ENCODE data around the gene PLCB1.

The PLCB1 gene

DNA sequence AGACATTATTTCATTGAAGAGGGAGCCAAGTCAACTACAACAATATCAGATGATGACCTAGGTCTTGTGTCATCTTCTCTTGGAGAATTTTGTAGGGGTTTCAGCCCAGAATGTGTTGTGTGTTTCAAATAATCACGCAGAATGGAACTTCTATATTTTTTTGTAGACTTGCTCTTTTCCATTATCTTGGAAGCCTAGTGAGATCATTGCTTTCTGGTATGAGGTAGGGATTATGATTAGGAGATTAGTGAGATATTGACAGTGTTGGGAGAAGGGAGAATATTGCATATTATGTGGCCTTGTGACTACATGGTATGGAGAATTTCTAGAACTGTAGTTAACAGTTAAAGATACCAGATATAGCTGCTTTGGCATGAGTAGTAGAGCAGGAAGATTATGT lies 513.3 kb downstream of the PLCB1 start:
- no peaks in the 10 kb centered on the region for H3K4me1 ChIP-seq (ENCODE audit: control insufficient read depth, insufficient read depth, low read length)
- no peaks in the 10 kb centered on the region for H3K27me3 ChIP-seq (ENCODE audit: control insufficient read depth, insufficient read depth, low read length, poor library complexity, severe bottlenecking)
- 89 to 100% methylated on average over 1 of the region's 1 CpG for WGBS, 2 experiments
- peaks cover under 1% of the 10 kb centered on the region for H3K36me3 ChIP-seq (ENCODE audit: control insufficient read depth, insufficient read depth, low read length)
- no peaks in the 10 kb centered on the region for H3K9me3 ChIP-seq (ENCODE audit: control insufficient read depth, low read length)
- H3K4me3 ChIP-seq (ENCODE audit: insufficient read depth, low read depth, low read length), result no peak overlapping the region
- no peak overlapping the region for H3K27ac ChIP-seq (ENCODE audit: insufficient read depth, low read depth, low read length, poor library complexity, severe bottlenecking)

DNA sequence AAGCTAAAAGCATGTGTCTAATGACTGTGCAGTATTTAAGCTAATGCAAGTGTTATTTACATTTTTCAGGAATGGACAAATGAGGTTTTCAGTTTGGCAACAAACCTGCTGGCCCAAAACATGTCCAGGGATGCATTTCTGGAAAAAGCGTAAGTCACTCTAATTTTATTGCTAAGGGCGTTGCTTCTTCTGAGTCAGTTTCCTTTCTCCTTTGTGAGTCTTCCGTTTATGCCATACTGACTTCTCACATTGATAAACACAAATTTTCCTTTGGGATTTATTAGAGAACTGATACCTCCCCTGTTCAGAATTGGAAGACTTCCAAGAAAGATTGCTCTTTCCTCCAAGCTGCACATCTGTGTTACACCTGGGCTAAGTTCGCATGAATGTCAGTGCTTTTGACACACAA lies 514.0 kb downstream of the PLCB1 start:
- peaks cover 5% of the 10 kb centered on the region for H3K36me3 ChIP-seq (ENCODE audit: control insufficient read depth, insufficient read depth, low read length)
- H3K9me3 ChIP-seq (ENCODE audit: control insufficient read depth, low read length), result no peaks in the 10 kb centered on the region
- H3K4me1 ChIP-seq (ENCODE audit: control insufficient read depth, insufficient read depth, low read length), result no peaks in the 10 kb centered on the region
- H3K27ac ChIP-seq (ENCODE audit: insufficient read depth, low read depth, low read length, poor library complexity, severe bottlenecking), result no peak overlapping the region
- WGBS, 2 experiments, result 91 to 93% methylated on average over 4 of the region's 4 CpGs
- no peaks in the 10 kb centered on the region for H3K27me3 ChIP-seq (ENCODE audit: control insufficient read depth, insufficient read depth, low read length, poor library complexity, severe bottlenecking)
- no peak overlapping the region for H3K4me3 ChIP-seq (ENCODE audit: insufficient read depth, low read depth, low read length)

DNA sequence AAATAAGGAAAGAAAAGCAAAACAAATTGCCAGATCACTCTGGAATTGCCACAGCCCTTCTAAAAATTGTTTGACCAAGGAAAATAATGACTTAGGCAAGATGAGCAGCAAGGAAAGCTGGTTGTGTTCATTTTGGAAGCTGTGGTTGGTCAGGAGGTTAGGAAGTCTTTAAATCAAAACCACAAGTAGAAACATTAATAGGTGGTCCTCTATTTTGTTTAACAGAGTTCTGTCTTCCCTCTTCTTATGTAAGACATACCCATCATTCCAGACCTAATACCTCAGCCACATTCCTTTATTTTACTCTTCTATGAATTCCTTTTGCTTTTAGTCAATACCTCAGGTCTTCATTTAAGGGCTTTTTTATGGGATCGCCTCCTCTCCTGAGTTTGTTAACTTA lies 514.6 kb downstream of the PLCB1 start:
- Histone ChIP-seq H3K9me3 (ENCODE audit: control insufficient read depth, low read length) (no peaks in the 10 kb centered on the region), H3K27ac (ENCODE audit: insufficient read depth, low read depth, low read length, poor library complexity, severe bottlenecking) (no peak overlapping the region), H3K36me3 (ENCODE audit: control insufficient read depth, insufficient read depth, low read length) (peaks cover 5% of the 10 kb centered on the region), H3K4me3 (ENCODE audit: insufficient read depth, low read depth, low read length) (no peak overlapping the region), H3K4me1 (ENCODE audit: control insufficient read depth, insufficient read depth, low read length) (no peaks in the 10 kb centered on the region), H3K27me3 (ENCODE audit: control insufficient read depth, insufficient read depth, low read length, poor library complexity, severe bottlenecking) (no peaks in the 10 kb centered on the region)
- WGBS, 2 experiments, result 92 to 95% methylated on average over 1 of the region's 1 CpG

DNA sequence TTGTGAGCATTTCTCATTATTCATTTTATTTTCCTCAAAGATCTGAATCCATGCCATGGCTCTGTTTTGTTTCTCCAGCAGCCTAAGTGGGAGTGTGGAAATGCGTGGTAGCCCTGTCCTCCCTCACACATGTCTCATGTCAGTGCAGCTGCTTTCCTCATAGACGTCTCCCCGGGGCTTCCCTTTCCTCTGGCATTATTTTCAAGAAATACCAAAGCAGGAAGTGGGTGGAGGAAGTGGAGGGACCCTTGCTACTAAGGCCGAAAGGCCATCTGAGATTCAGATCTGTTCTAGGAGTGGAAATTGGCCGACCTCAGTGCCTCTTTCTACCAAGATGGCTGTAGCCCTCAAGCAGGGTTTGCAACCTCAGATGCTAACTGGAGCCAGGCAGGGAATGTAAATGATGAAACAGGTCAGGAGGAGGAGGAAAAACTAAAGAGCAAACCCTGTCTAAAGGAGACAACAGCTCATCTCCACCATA lies 515.9 kb downstream of the PLCB1 start:
- WGBS, 2 experiments, result 96 to 98% methylated on average over 5 of the region's 5 CpGs

DNA sequence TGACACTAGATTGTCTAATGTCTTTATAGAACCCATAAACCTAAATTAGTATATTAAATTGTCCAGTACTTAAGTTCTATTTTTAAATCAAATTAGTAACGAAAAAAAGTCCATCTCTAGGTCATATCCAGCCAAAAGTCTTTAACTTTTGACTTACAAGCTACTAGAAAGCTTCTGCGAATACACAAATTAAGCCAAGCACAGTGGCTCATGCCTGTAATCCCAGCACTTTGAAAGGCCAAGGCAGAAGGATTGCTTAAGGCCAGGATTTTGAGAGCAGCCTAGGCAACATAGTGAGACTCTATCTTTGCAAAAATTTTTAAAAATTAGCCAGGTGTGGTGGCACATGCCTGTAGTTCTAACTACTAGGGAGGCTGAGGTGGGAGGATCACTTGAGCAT lies 516.4 kb downstream of the PLCB1 start:
- Histone ChIP-seq H3K9me3 (ENCODE audit: control insufficient read depth, low read length) (no peaks in the 10 kb centered on the region), H3K27me3 (ENCODE audit: control insufficient read depth, insufficient read depth, low read length, poor library complexity, severe bottlenecking) (no peaks in the 10 kb centered on the region), H3K36me3 (ENCODE audit: control insufficient read depth, insufficient read depth, low read length) (peaks cover 5% of the 10 kb centered on the region), H3K4me3 (ENCODE audit: insufficient read depth, low read depth, low read length) (no peak overlapping the region), H3K4me1 (ENCODE audit: control insufficient read depth, insufficient read depth, low read length) (no peaks in the 10 kb centered on the region), H3K27ac (ENCODE audit: insufficient read depth, low read depth, low read length, poor library complexity, severe bottlenecking) (no peak overlapping the region)
- 90 to 91% methylated on average over 2 of the region's 2 CpGs for WGBS, 2 experiments

More for the DNA sequence above, 515.9 kb downstream of the PLCB1 start:
- no peak overlapping the region for H3K27ac ChIP-seq (ENCODE audit: insufficient read depth, low read depth, low read length, poor library complexity, severe bottlenecking)
- no peaks in the 10 kb centered on the region for H3K27me3 ChIP-seq (ENCODE audit: control insufficient read depth, insufficient read depth, low read length, poor library complexity, severe bottlenecking)
- H3K36me3 ChIP-seq (ENCODE audit: control insufficient read depth, insufficient read depth, low read length), result peaks cover 5% of the 10 kb centered on the region
- no peak overlapping the region for H3K4me3 ChIP-seq (ENCODE audit: insufficient read depth, low read depth, low read length)
- no peaks in the 10 kb centered on the region for H3K4me1 ChIP-seq (ENCODE audit: control insufficient read depth, insufficient read depth, low read length)
- H3K9me3 ChIP-seq (ENCODE audit: control insufficient read depth, low read length), result no peaks in the 10 kb centered on the region

DNA sequence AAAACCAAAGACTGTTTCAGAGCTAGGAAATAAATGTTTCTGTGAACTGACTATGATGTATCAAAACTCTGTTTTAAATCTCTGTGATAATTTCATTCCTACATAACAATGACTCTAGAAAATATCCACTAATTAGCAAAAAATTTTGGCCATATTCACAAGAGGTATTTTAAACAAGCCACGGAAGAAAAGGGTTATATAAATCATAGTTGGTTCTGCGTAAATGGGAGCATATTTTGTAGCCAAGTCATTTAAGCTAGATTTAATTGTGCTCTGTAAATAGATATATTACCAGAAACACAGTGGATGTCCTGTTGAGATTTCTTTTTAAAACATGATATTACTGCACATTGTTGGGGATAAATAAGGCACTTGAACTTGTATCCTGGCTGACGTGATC lies 520.3 kb downstream of the PLCB1 start:
- WGBS, 2 experiments, result 96 to 97% methylated on average over 3 of the region's 3 CpGs

DNA sequence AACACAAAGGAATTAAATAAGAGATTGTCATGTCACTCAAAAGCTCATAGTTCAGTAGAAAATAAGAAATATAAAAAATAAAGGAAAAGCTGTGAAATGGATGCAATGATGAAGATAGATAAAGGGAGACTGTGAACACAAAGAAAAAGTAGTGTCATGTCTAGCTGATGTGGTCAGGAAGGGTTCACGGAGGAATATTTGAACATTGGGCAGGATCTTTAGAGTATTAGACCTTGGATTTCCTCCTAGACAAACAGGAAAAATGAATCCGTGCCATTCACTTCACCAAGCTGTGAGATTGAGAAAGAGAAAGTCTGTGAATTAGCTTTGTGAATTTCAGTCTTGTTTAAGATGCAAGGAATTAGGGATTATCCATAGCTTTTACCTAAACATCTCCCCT lies 522.4 kb downstream of the PLCB1 start:
- 91 to 100% methylated on average over 2 of the region's 2 CpGs for WGBS, 2 experiments
- Histone ChIP-seq H3K4me3 (ENCODE audit: insufficient read depth, low read depth, low read length) (no peak overlapping the region), H3K4me1 (ENCODE audit: control insufficient read depth, insufficient read depth, low read length) (no peaks in the 10 kb centered on the region), H3K36me3 (ENCODE audit: control insufficient read depth, insufficient read depth, low read length) (peaks cover 5% of the 10 kb centered on the region), H3K27ac (ENCODE audit: insufficient read depth, low read depth, low read length, poor library complexity, severe bottlenecking) (no peak overlapping the region), H3K9me3 (ENCODE audit: control insufficient read depth, low read length) (no peaks in the 10 kb centered on the region), H3K27me3 (ENCODE audit: control insufficient read depth, insufficient read depth, low read length, poor library complexity, severe bottlenecking) (no peaks in the 10 kb centered on the region)

More for the DNA sequence above, 520.3 kb downstream of the PLCB1 start:
- Histone ChIP-seq H3K27ac (ENCODE audit: insufficient read depth, low read depth, low read length, poor library complexity, severe bottlenecking) (no peak overlapping the region), H3K36me3 (ENCODE audit: control insufficient read depth, insufficient read depth, low read length) (peaks cover 5% of the 10 kb centered on the region), H3K4me3 (ENCODE audit: insufficient read depth, low read depth, low read length) (no peak overlapping the region), H3K27me3 (ENCODE audit: control insufficient read depth, insufficient read depth, low read length, poor library complexity, severe bottlenecking) (no peaks in the 10 kb centered on the region), H3K4me1 (ENCODE audit: control insufficient read depth, insufficient read depth, low read length) (no peaks in the 10 kb centered on the region), H3K9me3 (ENCODE audit: control insufficient read depth, low read length) (no peaks in the 10 kb centered on the region)

DNA sequence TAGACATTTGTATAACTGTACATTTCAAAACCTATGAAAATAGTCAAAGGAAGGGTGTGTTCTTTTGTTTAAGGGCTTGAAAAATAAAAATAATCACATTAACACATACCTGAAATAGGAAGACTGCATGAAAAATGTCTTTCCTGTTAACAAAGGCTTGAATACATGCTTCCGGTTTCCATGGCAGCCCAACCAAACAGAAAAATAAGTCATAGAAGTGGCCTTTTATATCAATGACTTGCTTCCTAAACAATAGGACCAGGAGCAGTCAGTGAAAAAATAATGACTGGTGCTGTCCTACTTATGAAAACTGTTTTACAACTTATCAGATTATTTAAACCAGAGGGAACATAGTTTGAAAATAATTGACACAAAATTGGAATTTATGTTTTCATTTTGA lies 524.3 kb downstream of the PLCB1 start:
- no peak overlapping the region for H3K27ac ChIP-seq (ENCODE audit: insufficient read depth, low read depth, low read length, poor library complexity, severe bottlenecking)
- WGBS, 2 experiments, result 86 to 100% methylated on average over 1 of the region's 1 CpG
- H3K27me3 ChIP-seq (ENCODE audit: control insufficient read depth, insufficient read depth, low read length, poor library complexity, severe bottlenecking), result no peaks in the 10 kb centered on the region
- no peaks in the 10 kb centered on the region for H3K36me3 ChIP-seq (ENCODE audit: control insufficient read depth, insufficient read depth, low read length)
- no peaks in the 10 kb centered on the region for H3K4me1 ChIP-seq (ENCODE audit: control insufficient read depth, insufficient read depth, low read length)
- H3K4me3 ChIP-seq (ENCODE audit: insufficient read depth, low read depth, low read length), result no peak overlapping the region
- H3K9me3 ChIP-seq (ENCODE audit: control insufficient read depth, low read length), result no peaks in the 10 kb centered on the region

DNA sequence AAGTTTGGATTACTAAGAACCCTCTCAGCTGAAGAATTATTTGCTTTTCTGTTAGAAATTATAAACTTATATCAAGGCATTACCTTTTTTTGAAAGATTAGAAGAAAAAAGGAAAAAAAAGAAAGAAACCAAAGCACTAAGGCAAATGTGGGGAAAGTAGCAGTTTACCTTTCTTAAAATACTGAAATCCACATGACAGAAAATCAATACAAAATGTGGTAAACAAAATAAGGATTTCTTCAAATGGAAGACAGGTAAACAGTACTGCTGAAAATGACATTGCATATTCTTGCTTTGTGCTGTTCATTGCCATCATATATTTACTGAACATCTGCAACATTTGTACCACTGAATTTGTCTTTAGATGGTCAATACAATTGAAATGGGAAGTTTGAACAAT lies 525.6 kb downstream of the PLCB1 start:
- no peak overlapping the region for H3K27ac ChIP-seq (ENCODE audit: insufficient read depth, low read depth, low read length, poor library complexity, severe bottlenecking)
- H3K36me3 ChIP-seq (ENCODE audit: control insufficient read depth, insufficient read depth, low read length), result no peaks in the 10 kb centered on the region
- no peak overlapping the region for H3K4me3 ChIP-seq (ENCODE audit: insufficient read depth, low read depth, low read length)
- no peaks in the 10 kb centered on the region for H3K4me1 ChIP-seq (ENCODE audit: control insufficient read depth, insufficient read depth, low read length)
- no peaks in the 10 kb centered on the region for H3K27me3 ChIP-seq (ENCODE audit: control insufficient read depth, insufficient read depth, low read length, poor library complexity, severe bottlenecking)
- H3K9me3 ChIP-seq (ENCODE audit: control insufficient read depth, low read length), result no peaks in the 10 kb centered on the region

DNA sequence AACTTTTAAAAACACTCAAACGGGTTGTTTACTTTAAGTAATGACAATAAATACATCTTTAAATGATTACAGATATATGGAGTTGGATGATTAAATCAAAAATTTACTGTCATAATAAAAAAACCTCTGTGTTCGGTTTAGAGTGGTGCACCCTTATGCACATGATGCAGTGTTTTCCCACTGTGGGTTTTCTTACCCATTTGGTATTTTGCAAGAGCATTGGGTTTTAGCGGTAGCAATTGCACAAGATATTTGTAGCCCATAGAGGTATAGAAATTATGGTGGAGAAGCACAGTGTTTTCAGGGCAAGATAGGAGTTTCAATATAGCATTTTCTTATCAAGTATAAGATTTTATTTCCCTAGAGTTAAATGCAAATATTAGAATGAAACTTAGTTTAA lies 526.0 kb downstream of the PLCB1 start:
- Histone ChIP-seq H3K27ac (ENCODE audit: insufficient read depth, low read depth, low read length, poor library complexity, severe bottlenecking) (no peak overlapping the region), H3K27me3 (ENCODE audit: control insufficient read depth, insufficient read depth, low read length, poor library complexity, severe bottlenecking) (no peaks in the 10 kb centered on the region), H3K4me3 (ENCODE audit: insufficient read depth, low read depth, low read length) (no peak overlapping the region), H3K36me3 (ENCODE audit: control insufficient read depth, insufficient read depth, low read length) (no peaks in the 10 kb centered on the region), H3K9me3 (ENCODE audit: control insufficient read depth, low read length) (no peaks in the 10 kb centered on the region), H3K4me1 (ENCODE audit: control insufficient read depth, insufficient read depth, low read length) (no peaks in the 10 kb centered on the region)
- 95 to 100% methylated on average over 2 of the region's 3 CpGs for WGBS, 2 experiments
